ENCODE measurements around the gene ATP10A.

ATP10A gene

GRCh38 chr15:25838191-25838870 is 24.8 kb downstream of the ATP10A start:
- no peak for FAIRE-seq
- no peak for DNase-seq (ENCODE audit: extremely low spot score, insufficient read length, low read depth)

GRCh38 chr15:25832158-25832557 is 31.0 kb downstream of the ATP10A start:
- FAIRE-seq: no peak

GRCh38 chr15:25830844-25831451 is 32.2 kb downstream of the ATP10A start:
- DNase-seq (ENCODE audit: extremely low spot score, insufficient read length, low read depth) (no peak), FAIRE-seq (no peak)

More at GRCh38 chr15:25832158-25832557, 31.0 kb downstream of the ATP10A start:
- no peak for DNase-seq (ENCODE audit: extremely low spot score, insufficient read length, low read depth)

- no peak for FAIRE-seq
- no peak for DNase-seq (ENCODE audit: extremely low spot score, insufficient read length, low read depth)
Observed at GRCh38 chr15:25829073-25829472, 34.1 kb downstream of the ATP10A start.

- FAIRE-seq (no peak), DNase-seq (ENCODE audit: extremely low spot score, insufficient read length, low read depth) (no peak)
Observed at GRCh38 chr15:25825207-25825606, 37.9 kb downstream of the ATP10A start.

- FAIRE-seq: no peak
Observed at GRCh38 chr15:25824618-25825017, 38.5 kb downstream of the ATP10A start.

GRCh38 chr15:25812845-25813244 is 50.3 kb downstream of the ATP10A start:
- no peak for DNase-seq (ENCODE audit: extremely low spot score, insufficient read length, low read depth)
- FAIRE-seq: no peak

More at GRCh38 chr15:25824618-25825017, 38.5 kb downstream of the ATP10A start:
- DNase-seq (ENCODE audit: extremely low spot score, insufficient read length, low read depth): no peak

- DNase-seq (ENCODE audit: extremely low spot score, insufficient read length, low read depth): no peak
- no peak for FAIRE-seq
Observed at GRCh38 chr15:25812073-25812472, 51.1 kb downstream of the ATP10A start.

- DNase-seq (ENCODE audit: extremely low spot score, insufficient read length, low read depth) (no peak), FAIRE-seq (no peak)
Observed at GRCh38 chr15:25811481-25811906, 51.6 kb downstream of the ATP10A start.

- no peak for DNase-seq (ENCODE audit: extremely low spot score, insufficient read length, low read depth)
- FAIRE-seq: no peak
Observed at GRCh38 chr15:25810631-25811091, 52.5 kb downstream of the ATP10A start.

GRCh38 chr15:25810154-25810553 is 53.0 kb downstream of the ATP10A start:
- FAIRE-seq (no peak), DNase-seq (ENCODE audit: extremely low spot score, insufficient read length, low read depth) (no peak)

- FAIRE-seq: no peak
- no peak for DNase-seq (ENCODE audit: extremely low spot score, insufficient read length, low read depth)
Observed at GRCh38 chr15:25807063-25807462, 56.1 kb downstream of the ATP10A start.

GRCh38 chr15:25805031-25805430 is 58.1 kb downstream of the ATP10A start:
- FAIRE-seq (no peak), DNase-seq (ENCODE audit: extremely low spot score, insufficient read length, low read depth) (no peak)

GRCh38 chr15:25804451-25804850 is 58.7 kb downstream of the ATP10A start:
- no peak for FAIRE-seq
- DNase-seq (ENCODE audit: extremely low spot score, insufficient read length, low read depth): no peak

GRCh38 chr15:25803541-25803940 is 59.6 kb downstream of the ATP10A start:
- no peak for FAIRE-seq
- no peak for DNase-seq (ENCODE audit: extremely low spot score, insufficient read length, low read depth)

- FAIRE-seq: no peak
- DNase-seq (ENCODE audit: extremely low spot score, insufficient read length, low read depth): no peak
Observed at GRCh38 chr15:25803036-25803435, 60.1 kb downstream of the ATP10A start.

- no peak for FAIRE-seq
Observed at GRCh38 chr15:25802285-25802830, 60.8 kb downstream of the ATP10A start.

GRCh38 chr15:25801586-25802284 is 61.4 kb downstream of the ATP10A start:
- FAIRE-seq (no peak), DNase-seq (ENCODE audit: extremely low spot score, insufficient read length, low read depth) (no peak)

More at GRCh38 chr15:25802285-25802830, 60.8 kb downstream of the ATP10A start:
- no peak for DNase-seq (ENCODE audit: extremely low spot score, insufficient read length, low read depth)

GRCh38 chr15:25800761-25801515 is 62.2 kb downstream of the ATP10A start:
- DNase-seq (ENCODE audit: extremely low spot score, insufficient read length, low read depth) (no peak), FAIRE-seq (no peak)

Measured in GM18507 (cell line).